ENCODE results near the gene LCOR. TPM values are rescaled to one million over a fixed set of nuclear protein-coding genes. Genes with fewer than 3 reads are reported as not detected.

LCOR gene
- total and polyA plus RNA-seq, 4 donors, result 3.3 to 68.4 (median 17.9) TPM

DNA sequence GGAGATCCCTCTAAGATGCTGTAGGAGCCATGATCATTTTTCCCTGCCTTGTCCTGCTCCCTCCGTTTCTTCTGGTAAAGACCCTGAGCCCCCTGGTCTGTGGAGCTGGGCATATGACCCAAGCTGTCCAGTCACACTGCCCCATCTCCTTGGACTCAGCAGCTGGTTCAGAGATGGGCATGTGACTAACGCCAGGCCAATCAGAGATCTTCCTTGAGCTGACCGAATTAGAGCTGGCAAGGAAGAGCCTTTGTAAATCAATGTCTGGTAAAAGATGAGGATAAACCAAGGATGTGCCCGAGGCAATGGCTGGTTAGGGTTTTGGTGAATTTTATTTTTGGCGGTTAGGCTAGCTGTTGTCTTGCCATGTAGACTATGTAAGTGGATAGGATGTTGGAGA, 173.3 kb downstream of the LCOR start:
- 91 to 95% methylated on average over 5 of the region's 5 CpGs for WGBS, 2 donors
- no peak for ATAC-seq (ENCODE audit: insufficient read depth, low FRiP score)

DNA sequence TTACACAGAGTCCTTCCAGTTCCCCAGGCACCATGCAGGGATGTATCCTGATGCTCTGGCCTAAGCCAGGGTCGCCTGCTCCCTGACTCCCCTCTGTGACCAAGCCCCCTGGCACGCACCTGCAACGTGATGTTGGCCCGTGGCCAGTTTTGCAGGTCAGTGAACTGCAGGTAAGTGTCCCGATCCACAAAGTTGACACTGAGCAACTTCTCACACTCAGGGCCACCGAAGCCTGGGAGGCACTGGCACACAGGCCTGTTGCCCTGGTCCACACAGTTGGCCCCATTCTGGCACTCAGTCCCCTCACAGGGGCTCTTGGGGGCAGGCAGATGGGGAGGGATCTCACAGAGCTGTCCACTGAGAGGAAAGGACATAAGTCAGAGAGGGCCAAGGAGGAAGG, 174.3 kb downstream of the LCOR start:
- H3K27ac ChIP-seq (ENCODE audit: low read depth in 1 of 2, low read length in 1 of 2), result no peak overlapping the region
- no peak overlapping the region for H3K9ac ChIP-seq (ENCODE audit: insufficient read depth in 1 of 2, low read length in 2 of 2)
- H3K4me3 ChIP-seq, result no peak overlapping the region
- DNase-seq (no peak), ATAC-seq (ENCODE audit: insufficient read depth, low FRiP score) (no peak)
- peaks cover 0 to 3% (median 1%) of the 10 kb centered on the region in 4 donors for H3K9me3 ChIP-seq (ENCODE audit: control insufficient read depth in 4 of 4, insufficient read depth in 3 of 4, low read length in 3 of 4)
- TF ChIP-seq, protein P1, sequence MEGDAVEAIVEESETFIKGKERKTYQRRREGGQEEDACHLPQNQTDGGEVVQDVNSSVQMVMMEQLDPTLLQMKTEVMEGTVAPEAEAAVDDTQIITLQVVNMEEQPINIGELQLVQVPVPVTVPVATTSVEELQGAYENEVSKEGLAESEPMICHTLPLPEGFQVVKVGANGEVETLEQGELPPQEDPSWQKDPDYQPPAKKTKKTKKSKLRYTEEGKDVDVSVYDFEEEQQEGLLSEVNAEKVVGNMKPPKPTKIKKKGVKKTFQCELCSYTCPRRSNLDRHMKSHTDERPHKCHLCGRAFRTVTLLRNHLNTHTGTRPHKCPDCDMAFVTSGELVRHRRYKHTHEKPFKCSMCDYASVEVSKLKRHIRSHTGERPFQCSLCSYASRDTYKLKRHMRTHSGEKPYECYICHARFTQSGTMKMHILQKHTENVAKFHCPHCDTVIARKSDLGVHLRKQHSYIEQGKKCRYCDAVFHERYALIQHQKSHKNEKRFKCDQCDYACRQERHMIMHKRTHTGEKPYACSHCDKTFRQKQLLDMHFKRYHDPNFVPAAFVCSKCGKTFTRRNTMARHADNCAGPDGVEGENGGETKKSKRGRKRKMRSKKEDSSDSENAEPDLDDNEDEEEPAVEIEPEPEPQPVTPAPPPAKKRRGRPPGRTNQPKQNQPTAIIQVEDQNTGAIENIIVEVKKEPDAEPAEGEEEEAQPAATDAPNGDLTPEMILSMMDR (IDR thresholded peaks at IDR 0.05; ENCODE audit: control extremely low read depth, extremely low read depth), result no peak
- H3K4me1 ChIP-seq (ENCODE audit: control insufficient read depth in 5 of 5, insufficient read depth in 5 of 5, low read length in 5 of 5), result no peaks in the 10 kb centered on the region
- no peaks in the 10 kb centered on the region for H3K27me3 ChIP-seq (ENCODE audit: control insufficient read depth in 3 of 3, insufficient read depth in 3 of 3, low read length in 2 of 3)
- H3K36me3 ChIP-seq (ENCODE audit: control insufficient read depth in 4 of 4, insufficient read depth in 4 of 4, low read length in 4 of 4), result no peaks in the 10 kb centered on the region
- 84 to 97% methylated on average over 6 of the region's 6 CpGs for WGBS, 2 donors

More for the DNA sequence above, 173.3 kb downstream of the LCOR start:
- Histone ChIP-seq H3K36me3 (ENCODE audit: control insufficient read depth in 4 of 4, insufficient read depth in 4 of 4, low read length in 4 of 4) (no peaks in the 10 kb centered on the region), H3K4me3 (no peak overlapping the region), H3K27ac (ENCODE audit: low read depth in 1 of 2, low read length in 1 of 2) (no peak overlapping the region), H3K9me3 (ENCODE audit: control insufficient read depth in 4 of 4, insufficient read depth in 3 of 4, low read length in 3 of 4) (peaks cover 0 to 3% (median 1%) of the 10 kb centered on the region in 4 donors), H3K4me1 (ENCODE audit: control insufficient read depth in 5 of 5, insufficient read depth in 5 of 5, low read length in 5 of 5) (no peaks in the 10 kb centered on the region), H3K9ac (ENCODE audit: insufficient read depth in 1 of 2, low read length in 2 of 2) (no peak overlapping the region), H3K27me3 (ENCODE audit: control insufficient read depth in 3 of 3, insufficient read depth in 3 of 3, low read length in 2 of 3) (no peaks in the 10 kb centered on the region)
- no peak for DNase-seq
- TF ChIP-seq, protein P1 (IDR thresholded peaks at IDR 0.05; ENCODE audit: control extremely low read depth, extremely low read depth), result no peak

DNA sequence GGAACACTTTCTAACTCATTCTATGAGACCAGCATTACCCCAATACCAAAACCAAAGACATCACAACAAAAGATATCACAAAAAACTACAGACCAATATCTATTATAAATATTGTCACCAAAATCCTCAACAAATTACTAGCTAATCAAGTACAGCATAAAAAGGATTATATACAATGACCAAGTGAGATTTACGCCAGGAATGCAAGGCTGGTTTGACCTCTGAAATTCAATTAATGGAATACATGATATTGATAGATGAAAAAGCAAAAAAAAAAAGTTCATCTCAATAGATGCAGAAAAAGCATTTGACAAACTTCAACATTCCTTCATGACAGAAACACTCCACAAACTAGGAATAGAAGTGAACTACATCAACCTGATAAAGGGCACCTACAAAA, 175.3 kb downstream of the LCOR start:
- ATAC-seq (ENCODE audit: insufficient read depth, low FRiP score) (no peak), DNase-seq (no peak)
- no peak overlapping the region for H3K9ac ChIP-seq (ENCODE audit: insufficient read depth in 1 of 2, low read length in 2 of 2)
- H3K36me3 ChIP-seq (ENCODE audit: control insufficient read depth in 4 of 4, insufficient read depth in 4 of 4, low read length in 4 of 4), result no peaks in the 10 kb centered on the region
- TF ChIP-seq, protein P1 (IDR thresholded peaks at IDR 0.05; ENCODE audit: control extremely low read depth, extremely low read depth), result no peak
- 39 to 99% methylated on average over 1 of the region's 1 CpG for WGBS, 2 donors
- H3K27me3 ChIP-seq (ENCODE audit: control insufficient read depth in 3 of 3, insufficient read depth in 3 of 3, low read length in 2 of 3), result no peaks in the 10 kb centered on the region
- no peaks in the 10 kb centered on the region for H3K4me1 ChIP-seq (ENCODE audit: control insufficient read depth in 5 of 5, insufficient read depth in 5 of 5, low read length in 5 of 5)
- H3K4me3 ChIP-seq, result no peak overlapping the region
- peaks cover 0 to 3% (median 1%) of the 10 kb centered on the region in 4 donors for H3K9me3 ChIP-seq (ENCODE audit: control insufficient read depth in 4 of 4, insufficient read depth in 3 of 4, low read length in 3 of 4)
- no peak overlapping the region for H3K27ac ChIP-seq (ENCODE audit: low read depth in 1 of 2, low read length in 1 of 2)

DNA sequence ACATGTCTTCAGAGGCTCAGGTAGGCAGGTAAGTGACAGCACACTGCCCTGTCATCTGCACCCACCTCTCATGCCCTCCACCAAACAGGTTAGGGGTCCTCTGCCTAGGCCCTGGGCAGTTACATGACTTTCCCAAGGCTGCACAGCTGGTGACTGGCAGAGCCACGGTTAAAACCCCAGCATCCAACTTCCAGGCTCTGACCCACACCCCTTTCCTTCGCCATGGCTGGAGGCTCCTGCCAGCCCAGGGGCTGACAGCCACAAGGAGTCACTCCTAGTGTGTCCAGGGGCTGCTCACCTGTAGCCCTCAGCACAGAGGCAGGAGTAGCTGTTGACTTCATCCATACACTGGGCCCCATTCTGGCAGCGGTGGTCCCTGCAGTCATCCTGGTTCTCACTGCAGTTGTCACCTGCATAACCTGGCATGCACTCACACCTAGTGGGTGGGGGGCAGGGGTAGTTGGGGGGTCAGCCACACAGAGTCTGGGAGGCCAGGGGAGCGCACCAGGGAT, 178.7 kb downstream of the LCOR start:
- WGBS, 2 donors, result 90 to 93% methylated on average over 4 of the region's 4 CpGs
- DNase-seq (no peak), ATAC-seq (ENCODE audit: insufficient read depth, low FRiP score) (no peak)
- TF ChIP-seq, protein P1 (IDR thresholded peaks at IDR 0.05; ENCODE audit: control extremely low read depth, extremely low read depth), result no peak
- no peak overlapping the region for H3K9ac ChIP-seq (ENCODE audit: insufficient read depth in 1 of 2, low read length in 2 of 2)
- H3K9me3 ChIP-seq (ENCODE audit: control insufficient read depth in 4 of 4, insufficient read depth in 3 of 4, low read length in 3 of 4), result peaks cover 0 to 3% (median 1%) of the 10 kb centered on the region in 4 donors
- H3K36me3 ChIP-seq (ENCODE audit: control insufficient read depth in 4 of 4, insufficient read depth in 4 of 4, low read length in 4 of 4), result no peaks in the 10 kb centered on the region
- no peaks in the 10 kb centered on the region for H3K27me3 ChIP-seq (ENCODE audit: control insufficient read depth in 3 of 3, insufficient read depth in 3 of 3, low read length in 2 of 3)
- H3K4me3 ChIP-seq, result no peak overlapping the region
- no peak overlapping the region for H3K27ac ChIP-seq (ENCODE audit: low read depth in 1 of 2, low read length in 1 of 2)
- H3K4me1 ChIP-seq (ENCODE audit: control insufficient read depth in 5 of 5, insufficient read depth in 5 of 5, low read length in 5 of 5), result peaks cover 0 to 9% (median 2%) of the 10 kb centered on the region in 5 donors

All from lung (tissue), 12 donors.